Spleen (tissue), 11 donors: ENCODE results near the gene YIPF2. TPM values are rescaled to one million over a fixed set of nuclear protein-coding genes. Genes with fewer than 3 reads are reported as not detected.

Source experiments
- DNase-seq: peaks from one replicate; pipeline ENCODE4 v3.0.0-alpha.2; 2020
- H3K27ac ChIP-seq, 8 donors: fragments of 200-600 bp; sonication (generic) in 7 of 8; 1 replicate in 4 of 8; 2 replicates in 4 of 8; pipeline versions ENCODE4 v1.5.0 to v1.8.0; 2016 to 2021; ENCODE audit warnings: inconsistent platforms in 4 of 8, mild to moderate bottlenecking in 4 of 8, moderate library complexity in 1 of 8
- H3K27me3 ChIP-seq, 7 donors: fragments of 200-600 bp; sonication (generic) in 6 of 7; replicated peaks in 1 of 7; 1 replicate in 4 of 7; 2 replicates in 3 of 7; pipeline versions ENCODE4 v1.5.0 to v1.8.0; 2016 to 2021; ENCODE audit warnings: inconsistent platforms in 3 of 7, mild to moderate bottlenecking in 1 of 7
- H3K36me3 ChIP-seq, 6 donors: fragments of 200-600 bp; sonication (generic) in 5 of 6; 1 replicate in 4 of 6; 2 replicates in 2 of 6; pipeline versions ENCODE4 v1.5.0 to v1.8.0; 2016 to 2021; ENCODE audit warnings: inconsistent platforms in 2 of 6
- H3K4me1 ChIP-seq, 6 donors: fragments of 200-600 bp; sonication (generic) in 5 of 6; 1 replicate in 3 of 6; 2 replicates in 3 of 6; pipeline versions ENCODE4 v1.5.0 to v1.8.0; 2016 to 2021; ENCODE audit warnings: inconsistent platforms in 3 of 6
- H3K4me3 ChIP-seq, 8 donors: fragments of 200-600 bp; sonication (generic) in 7 of 8; 1 replicate in 4 of 8; 2 replicates in 4 of 8; pipeline versions ENCODE4 v1.5.0 to v1.8.0; 2016 to 2021; ENCODE audit warnings: inconsistent platforms in 4 of 8, mild to moderate bottlenecking in 4 of 8, moderate library complexity in 2 of 8
- H3K9me3 ChIP-seq, 8 donors: fragments of 200-600 bp; sonication (generic) in 7 of 8; 1 replicate in 4 of 8; 2 replicates in 4 of 8; pipeline versions ENCODE4 v1.5.0 to v1.8.0; 2016 to 2021; ENCODE audit warnings: inconsistent platforms in 4 of 8
- POLR2A ChIP-seq, 3 donors: fragments of 450-650 bp; IDR thresholded peaks; one replicate each; pipeline ENCODE4 v1.5.1; 2017; ENCODE audit warnings: antibody characterized with exemption in 3 of 3, mild to moderate bottlenecking in 1 of 3
- POLR2AphosphoS5 ChIP-seq, 3 donors: sonication (generic); formaldehyde crosslinking; IDR thresholded peaks; one replicate each; pipeline ENCODE4 v1.5.1; 2017; ENCODE audit warnings: antibody characterized with exemption in 3 of 3
- WGBS, 5 donors: extraction: QIAGEN DNeasy Blood & Tissue Kit in 3 of 5; methylation state at CpG; one replicate each; pipeline versions ENCODE4 v1.1.5 to v1.1.7; 2013 to 2018; 5-methylcytosine and 5-hydroxymethylcytosine counted together
- intact Hi-C: fragments of 100-400 bp; cut with DNase I; formaldehyde crosslinking; loops from one replicate; pipeline ENCODE4 v1.15.0; 2023; ENCODE audit warnings: low total_unique reads
- polyA plus RNA-seq, 3 donors: library from polyadenylated mRNA; stranded (reverse); fragments of 200-250 nt; gene quantifications; one replicate each; pipeline ENCODE4 v1.2.1, GENCODE V29; 2013
- total RNA-seq, 7 donors: library from RNA; depleted of rRNA in 3 of 7; stranded (reverse); fragments of >200 nt in 3 of 7; fragmentation: NEBNext Ultra II Directional in 4 of 7; extraction: Animal tissue kit (Norgen Biotek cat#: 25700) in 4 of 7; gene quantifications; one replicate each; pipeline versions ENCODE4 v1.1.0 to v1.2.1, GENCODE V29; 2016 to 2021
- TF ChIP-seq, protein P1 (sequence below), 11 experiments: fragments of 200-600 bp in 7 of 11; fragments of 450-650 bp in 4 of 11; sonication (generic) in 4 of 11; IDR thresholded peaks in 8 of 11; conservative IDR thresholded peaks in 3 of 11; 1 replicate in 7 of 11; 2 replicates in 4 of 11; pipeline versions ENCODE4 v1.4.0 to v1.8.0; 2016 to 2021; ENCODE audit warnings: antibody characterized with exemption in 11 of 11, inconsistent platforms in 4 of 11, mild to moderate bottlenecking in 1 of 11
- donor health status: healthy with polysubstance abuse.
- donor health status: DM: no; HTN: no; CAD: no; lungs with moderate emphysema.
- donor health status: DM: no; HTN: no; CAD: no.
- donor health status: Bipolar disorder and iron deficiency.
- donor health status: healthy.
- donor health status: DM: no; HTN: no; CAD: no.
- donor health status: DM: yes; HTN: yes; CAD: no.

Gene YIPF2
- total and polyA plus RNA-seq, 10 donors, result 12.5 to 42.3 (median 27.6) TPM

DNA sequence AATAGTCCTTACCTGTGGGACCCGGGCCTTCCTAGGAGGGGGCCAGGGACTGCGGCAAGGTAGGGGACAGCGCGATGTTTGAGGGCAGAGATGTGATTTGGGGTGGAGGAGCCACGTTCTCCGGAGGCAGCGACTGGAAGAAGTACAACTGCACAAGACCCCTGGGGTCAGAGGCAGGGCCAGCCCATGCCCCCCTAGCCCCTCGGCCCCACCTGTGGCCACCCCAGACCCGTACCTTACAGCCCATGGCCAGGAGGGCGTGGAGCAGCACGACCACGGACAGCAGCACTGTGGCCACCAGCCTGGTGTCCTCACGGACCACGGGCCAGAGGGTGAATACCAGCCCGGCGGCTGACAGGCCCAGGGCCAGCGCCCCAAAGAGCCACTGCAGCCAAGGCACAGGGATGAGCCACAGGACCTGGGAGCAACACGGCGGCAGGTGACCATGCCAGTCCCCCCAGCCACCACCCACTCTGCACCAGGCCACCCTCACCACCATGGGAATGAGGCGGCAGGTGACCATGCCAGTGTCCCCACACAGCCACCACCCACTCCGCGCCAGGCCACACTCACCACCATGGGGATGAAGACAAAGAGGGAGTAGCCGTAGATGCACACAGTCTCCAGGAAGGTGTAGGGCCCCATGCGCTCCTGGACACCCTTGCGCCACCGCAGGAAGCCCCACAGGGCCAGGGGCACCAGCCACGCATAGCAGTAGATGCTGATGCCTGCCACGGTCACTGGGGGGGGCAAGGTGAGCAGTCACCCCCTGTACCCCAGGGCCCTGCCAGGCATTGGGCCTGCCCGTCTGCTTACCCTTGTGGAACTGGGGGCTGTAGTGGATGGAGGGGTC, 5.0 kb downstream of the YIPF2 start:
- intact Hi-C loops, result no loop called here
- WGBS, 5 donors, result 93 to 96% (median 94%) methylated on average over 13 to 29 of the region's 29 CpGs
- H3K4me3 ChIP-seq, result no peak overlapping the region
- no peaks in the 10 kb centered on the region for H3K27me3 ChIP-seq
- peak in 2 of 3 donors; percentile 21 to 56 for TF ChIP-seq POLR2AphosphoS5 (IDR thresholded peaks at IDR 0.05)
- TF ChIP-seq, protein P1, sequence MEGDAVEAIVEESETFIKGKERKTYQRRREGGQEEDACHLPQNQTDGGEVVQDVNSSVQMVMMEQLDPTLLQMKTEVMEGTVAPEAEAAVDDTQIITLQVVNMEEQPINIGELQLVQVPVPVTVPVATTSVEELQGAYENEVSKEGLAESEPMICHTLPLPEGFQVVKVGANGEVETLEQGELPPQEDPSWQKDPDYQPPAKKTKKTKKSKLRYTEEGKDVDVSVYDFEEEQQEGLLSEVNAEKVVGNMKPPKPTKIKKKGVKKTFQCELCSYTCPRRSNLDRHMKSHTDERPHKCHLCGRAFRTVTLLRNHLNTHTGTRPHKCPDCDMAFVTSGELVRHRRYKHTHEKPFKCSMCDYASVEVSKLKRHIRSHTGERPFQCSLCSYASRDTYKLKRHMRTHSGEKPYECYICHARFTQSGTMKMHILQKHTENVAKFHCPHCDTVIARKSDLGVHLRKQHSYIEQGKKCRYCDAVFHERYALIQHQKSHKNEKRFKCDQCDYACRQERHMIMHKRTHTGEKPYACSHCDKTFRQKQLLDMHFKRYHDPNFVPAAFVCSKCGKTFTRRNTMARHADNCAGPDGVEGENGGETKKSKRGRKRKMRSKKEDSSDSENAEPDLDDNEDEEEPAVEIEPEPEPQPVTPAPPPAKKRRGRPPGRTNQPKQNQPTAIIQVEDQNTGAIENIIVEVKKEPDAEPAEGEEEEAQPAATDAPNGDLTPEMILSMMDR (IDR thresholded peaks at IDR 0.05 in 8 of 11, conservative IDR thresholded peaks at IDR 0.05 in 3 of 11), result no peak
- peaks cover 0 to 75% (median 51%) of the 10 kb centered on the region in 6 donors for H3K36me3 ChIP-seq
- H3K4me1 ChIP-seq, result peaks cover 7 to 14% (median 10%) of the 10 kb centered on the region in 6 donors
- no peak overlapping the region for H3K27ac ChIP-seq
- no peak for DNase-seq
- H3K9me3 ChIP-seq, result no peaks in the 10 kb centered on the region

DNA sequence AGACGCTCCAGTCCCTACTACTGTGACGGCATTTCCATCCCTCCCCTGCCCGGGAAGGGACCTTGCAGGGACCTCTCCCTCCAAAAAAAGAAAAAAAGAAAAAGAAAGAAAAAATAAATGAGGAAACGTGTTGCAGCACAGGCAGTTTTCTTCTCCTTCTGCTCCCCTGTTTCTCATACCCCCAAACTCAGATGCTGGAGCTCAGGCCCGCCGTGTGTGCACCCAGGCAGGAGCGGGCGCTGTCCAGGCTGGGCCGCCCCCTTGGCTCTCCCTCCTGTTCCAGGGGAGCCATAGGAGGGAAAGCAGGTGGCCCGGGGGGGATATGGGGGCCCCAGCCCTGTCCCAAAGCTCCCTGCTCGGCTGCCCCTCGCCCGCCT, 5.8 kb downstream of the YIPF2 start:
- no peak overlapping the region for H3K27ac ChIP-seq
- WGBS, 5 donors, result 85 to 97% (median 94%) methylated on average over 12 to 13 of the region's 13 CpGs
- H3K4me3 ChIP-seq, result no peak overlapping the region
- TF ChIP-seq POLR2A (IDR thresholded peaks at IDR 0.05) (no peak), POLR2AphosphoS5 (IDR thresholded peaks at IDR 0.05) (no peak)
- TF ChIP-seq, protein P1 (IDR thresholded peaks at IDR 0.05 in 8 of 11, conservative IDR thresholded peaks at IDR 0.05 in 3 of 11), result no peak
- H3K9me3 ChIP-seq, result no peaks in the 10 kb centered on the region
- peaks cover 0 to 84% (median 51%) of the 10 kb centered on the region in 6 donors for H3K36me3 ChIP-seq
- intact Hi-C loops, result no loop called here
- H3K27me3 ChIP-seq, result no peaks in the 10 kb centered on the region
- peaks cover 4 to 7% (median 5%) of the 10 kb centered on the region in 6 donors for H3K4me1 ChIP-seq
- no peak for DNase-seq

GRCh38 chr19:10921910-10922637, 6.4 kb downstream of the YIPF2 start:
- H3K36me3 ChIP-seq, result peaks cover 0 to 87% (median 51%) of the 10 kb centered on the region in 6 donors
- DNase-seq, result no peak
- 83 to 91% (median 87%) methylated on average over 21 to 33 of the region's 33 CpGs for WGBS, 5 donors

More at GRCh38 chr19:10921910-10922637, 6.4 kb downstream of the YIPF2 start:
- peaks cover 0 to 1% (median 0%) of the 10 kb centered on the region in 6 donors for H3K4me1 ChIP-seq
- H3K4me3 ChIP-seq, result no peak overlapping the region
- H3K9me3 ChIP-seq, result no peaks in the 10 kb centered on the region
- intact Hi-C loops, result no loop called here
- TF ChIP-seq, protein P1 (IDR thresholded peaks at IDR 0.05 in 8 of 11, conservative IDR thresholded peaks at IDR 0.05 in 3 of 11), result no peak
- TF ChIP-seq POLR2A (IDR thresholded peaks at IDR 0.05), result no peak
- TF ChIP-seq POLR2AphosphoS5 (IDR thresholded peaks at IDR 0.05), result no peak
- H3K27me3 ChIP-seq, result no peaks in the 10 kb centered on the region
- no peak overlapping the region for H3K27ac ChIP-seq
